ENCODE data around the gene ENTPD8.

ENTPD8 gene

DNA sequence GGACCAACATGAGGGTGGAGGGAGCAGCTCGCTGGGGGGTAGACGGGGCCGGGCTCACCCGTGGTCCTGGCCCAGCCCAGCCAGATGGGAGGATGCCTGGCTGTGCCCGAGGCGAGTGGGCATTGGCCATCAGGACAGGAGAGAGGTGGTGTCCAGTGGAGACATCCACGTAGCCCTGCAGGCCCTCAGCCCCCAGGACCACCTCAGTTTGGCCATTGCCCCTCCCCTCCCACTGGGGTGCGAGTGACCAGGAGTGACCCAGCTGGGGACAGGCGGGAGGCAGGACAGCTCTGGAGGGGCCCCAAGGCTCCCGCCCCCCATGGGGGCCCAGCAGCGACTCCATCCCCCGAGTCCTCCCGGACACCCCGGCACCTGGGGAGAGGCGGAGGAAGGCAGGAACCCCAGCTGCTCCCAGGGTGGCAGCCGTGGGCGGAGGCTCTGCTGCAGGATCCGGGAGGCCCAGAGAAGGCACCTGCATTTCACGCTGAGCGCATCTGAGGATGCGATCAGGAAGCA is 9.7 kb downstream of the ENTPD8 start:
- DNase-seq (ENCODE audit: low spot score) = no peak

- DNase-seq (ENCODE audit: low spot score) = no peak
Observed at GRCh38 chr9:137430723-137431415, 10.3 kb downstream of the ENTPD8 start.

GRCh38 chr9:137429974-137430722 is 11.0 kb downstream of the ENTPD8 start:
- DNase-seq (ENCODE audit: low spot score) = no peak

- DNase-seq (ENCODE audit: low spot score) = no peak
Observed at GRCh38 chr9:137429546-137429890, 11.6 kb downstream of the ENTPD8 start.

GRCh38 chr9:137428841-137429545 is 12.2 kb downstream of the ENTPD8 start:
- no peak for DNase-seq (ENCODE audit: low spot score)

GRCh38 chr9:137428311-137428630 is 12.9 kb downstream of the ENTPD8 start:
- DNase-seq (ENCODE audit: low spot score) = no peak

DNA sequence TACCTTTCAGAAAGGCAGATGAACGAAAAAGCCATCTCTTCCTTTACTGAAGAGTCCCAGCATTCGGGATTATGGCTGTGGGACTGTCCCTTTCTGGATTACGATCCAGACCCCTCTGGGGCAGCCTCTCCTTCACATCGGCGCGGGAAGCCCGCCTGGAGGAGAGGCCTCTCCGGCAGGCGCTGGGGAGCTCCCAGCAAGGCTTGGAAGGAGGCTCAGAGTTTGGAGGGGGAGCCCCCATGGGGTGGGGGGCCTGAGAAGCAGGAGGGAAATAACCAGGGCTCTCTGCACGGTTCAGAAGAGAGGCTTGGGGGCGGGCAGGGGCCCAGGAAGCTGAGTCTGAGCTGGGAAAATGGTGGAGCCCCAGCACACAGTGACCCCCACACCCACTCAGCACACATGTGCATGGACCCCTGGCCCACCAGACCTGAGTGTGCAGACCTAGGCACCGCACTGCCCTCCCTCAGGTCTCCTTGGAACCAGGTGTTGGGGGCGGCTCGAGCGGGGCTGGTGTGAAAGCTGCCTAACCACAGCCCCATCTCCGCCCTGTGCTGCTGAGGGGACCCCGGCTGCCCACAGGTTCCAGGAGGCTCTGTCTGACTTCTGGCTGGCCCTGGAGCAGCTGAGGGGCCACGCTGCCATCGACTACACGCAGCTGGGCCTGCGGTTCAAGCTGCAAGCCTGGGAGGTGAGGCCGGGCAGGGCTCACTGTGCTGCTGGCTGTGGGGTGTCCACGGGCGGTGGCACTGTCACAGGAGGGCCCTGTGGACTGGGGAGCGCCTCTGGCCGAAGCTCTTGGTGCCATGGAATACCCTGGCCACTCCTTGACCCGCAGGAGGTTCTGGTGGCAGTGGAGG is 13.5 kb downstream of the ENTPD8 start:
- DNase-seq (ENCODE audit: low spot score) = no peak

- DNase-seq (ENCODE audit: low spot score) = no peak
Observed at GRCh38 chr9:137426018-137426681, 15.0 kb downstream of the ENTPD8 start.

- no peak for DNase-seq (ENCODE audit: low spot score)
Observed at GRCh38 chr9:137423514-137424291, 17.5 kb downstream of the ENTPD8 start.

DNA sequence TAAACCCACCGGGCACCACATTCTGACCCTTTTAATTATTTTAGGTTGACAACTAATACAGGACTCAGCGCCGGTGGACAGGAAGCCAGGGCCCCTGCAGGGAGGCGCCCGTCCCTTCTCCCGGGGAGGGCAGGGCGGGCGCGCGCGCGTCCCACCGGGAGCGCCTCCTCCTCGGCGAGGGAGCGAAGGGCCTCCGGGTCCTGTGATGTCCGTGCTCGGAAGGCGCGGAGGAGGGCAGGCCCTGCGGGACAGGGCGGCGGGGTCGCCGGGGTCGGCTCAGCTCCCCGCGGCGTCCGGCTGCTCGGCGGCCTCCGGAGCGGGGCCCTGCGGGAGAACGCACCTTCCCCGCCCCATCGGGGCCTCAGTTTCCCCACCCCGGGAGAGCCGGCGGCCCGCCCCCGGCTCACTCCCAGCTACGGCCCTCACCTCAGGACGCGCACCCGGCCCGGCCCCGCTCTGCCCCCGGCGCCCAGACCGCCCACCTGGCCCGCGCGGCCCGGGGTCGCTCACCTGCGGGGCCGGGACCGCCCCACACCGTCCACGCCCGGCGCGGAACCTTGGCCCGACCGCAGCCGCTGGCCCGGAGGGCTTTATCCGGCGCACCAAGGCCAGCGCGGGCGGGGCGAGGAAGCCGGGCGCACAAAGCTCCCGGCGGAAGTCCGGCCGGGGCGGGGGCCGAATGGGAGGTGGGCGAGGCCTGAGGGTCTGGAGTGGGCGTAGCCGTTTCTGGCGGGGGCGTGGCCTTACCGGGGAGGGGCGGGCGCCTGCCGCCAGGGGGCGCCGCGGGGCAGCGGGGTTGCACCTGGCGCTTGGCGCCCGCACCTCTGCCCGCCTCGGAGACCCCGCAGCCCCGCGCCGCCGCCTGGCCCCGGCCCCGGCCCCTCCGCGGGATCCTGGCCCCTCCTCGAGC is 18.3 kb downstream of the ENTPD8 start, which contains the start of the genes EXD3 and NOXA1:
Gene EXD3 (minus strand): TSS at position 559 of the 910 bp plus-strand sequence. CDS start 27,805 bp downstream, outside the sequence.
Gene NOXA1 (plus strand): TSS at position 790 of the 910 bp plus-strand sequence. CDS start 137 bp downstream, outside the sequence.
- peak; percentile 99 for DNase-seq (ENCODE audit: low spot score)

DNA sequence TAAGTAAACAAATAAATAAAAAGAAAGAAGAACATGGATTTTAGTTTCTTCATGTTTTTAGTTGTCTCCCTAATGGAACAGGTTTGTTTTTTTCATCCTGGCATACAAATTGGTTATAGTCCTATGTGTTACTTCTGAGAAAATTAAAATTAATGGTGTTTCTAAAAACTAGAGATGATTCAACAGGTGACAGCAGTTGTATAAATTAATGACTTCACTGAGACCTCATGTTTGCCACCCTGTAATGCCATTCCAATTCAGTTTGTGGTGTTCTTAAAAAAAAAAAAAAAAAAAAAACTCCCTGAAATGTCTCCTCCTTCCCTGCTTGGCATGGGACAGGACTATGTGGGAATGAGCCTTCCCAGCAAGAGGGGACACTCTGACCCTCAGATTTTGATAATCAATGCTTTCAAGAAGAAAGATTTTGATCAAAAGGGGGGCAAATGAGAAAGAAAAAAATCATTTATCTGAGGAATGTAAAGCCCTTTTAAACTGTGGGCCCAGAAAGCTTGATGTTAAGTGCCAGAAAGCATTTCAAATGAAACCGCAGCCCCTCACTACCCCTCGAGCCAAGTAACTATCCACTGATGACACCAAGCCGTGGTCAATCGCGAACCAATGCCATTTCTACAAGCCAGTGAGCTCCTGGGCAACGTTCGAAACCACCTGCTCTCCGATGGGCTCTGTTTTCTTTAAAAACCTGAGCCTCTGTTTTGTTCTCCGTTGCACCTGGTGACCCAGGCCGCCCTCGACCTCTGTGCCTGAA is 19.1 kb downstream of the ENTPD8 start:
- no peak for DNase-seq (ENCODE audit: low spot score)

GRCh38 chr9:137417161-137418021 is 23.8 kb downstream of the ENTPD8 start:
- no peak for DNase-seq (ENCODE audit: low spot score)

- no peak for DNase-seq (ENCODE audit: low spot score)
Observed at GRCh38 chr9:137416563-137417151, 24.5 kb downstream of the ENTPD8 start.

- DNase-seq (ENCODE audit: low spot score) = no peak
Observed at GRCh38 chr9:137416006-137416562, 25.1 kb downstream of the ENTPD8 start.

- DNase-seq (ENCODE audit: low spot score) = no peak
Observed at GRCh38 chr9:137415451-137415850, 25.7 kb downstream of the ENTPD8 start.

DNA sequence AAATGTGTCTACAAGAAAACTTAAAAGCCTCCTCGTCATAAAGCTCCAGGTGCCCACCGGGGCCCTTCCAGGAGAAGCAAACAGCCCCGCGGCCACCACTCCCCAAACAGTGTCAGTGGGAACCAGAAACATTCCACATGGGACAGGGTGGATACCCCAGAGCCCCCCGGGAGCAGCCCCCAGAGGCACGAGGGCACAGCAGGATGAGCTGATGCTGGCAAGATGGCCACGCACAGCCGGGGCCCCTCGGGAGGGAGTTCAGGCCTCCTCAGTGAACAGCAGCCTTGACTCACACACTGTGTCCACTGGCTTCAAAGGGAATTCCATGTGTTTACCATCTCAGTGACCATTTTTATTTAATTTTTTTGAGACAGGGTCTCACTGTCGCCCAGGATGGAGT is 28.7 kb downstream of the ENTPD8 start:
- no peak for DNase-seq (ENCODE audit: low spot score)

All from AG08396 (cell line).